Ishikawa (cell line): ENCODE data around the gene NRXN3.

Source experiments
- CREB1 ChIP-seq: IDR thresholded peaks from 2 replicates; pipeline ENCODE4 v1.6.1; 2012; ENCODE audit warnings: low read depth
- EGR1 ChIP-seq: IDR thresholded peaks from 2 replicates; pipeline ENCODE4 v1.6.1; 2012
- EP300 ChIP-seq: IDR thresholded peaks from 2 replicates; pipeline ENCODE4 v1.6.1; 2012; ENCODE audit warnings: borderline replicate concordance
- TAF1 ChIP-seq: IDR thresholded peaks from 2 replicates; pipeline ENCODE4 v1.6.1; 2012; ENCODE audit warnings: low read depth, mild to moderate bottlenecking
- TCF12 ChIP-seq: IDR thresholded peaks from 2 replicates; pipeline ENCODE4 v1.6.1; 2012; ENCODE audit warnings: low read depth
- TEAD4 ChIP-seq: IDR thresholded peaks from 2 replicates; pipeline ENCODE4 v1.6.1; 2012
- YY1 ChIP-seq: IDR thresholded peaks from 2 replicates; pipeline ENCODE4 v1.6.1; 2012; ENCODE audit warnings: low read depth
- TF ChIP-seq, protein P1 (sequence below): IDR thresholded peaks from 2 replicates; pipeline ENCODE4 v1.6.1; 2012; ENCODE audit warnings: low read depth, mild to moderate bottlenecking

DNA sequence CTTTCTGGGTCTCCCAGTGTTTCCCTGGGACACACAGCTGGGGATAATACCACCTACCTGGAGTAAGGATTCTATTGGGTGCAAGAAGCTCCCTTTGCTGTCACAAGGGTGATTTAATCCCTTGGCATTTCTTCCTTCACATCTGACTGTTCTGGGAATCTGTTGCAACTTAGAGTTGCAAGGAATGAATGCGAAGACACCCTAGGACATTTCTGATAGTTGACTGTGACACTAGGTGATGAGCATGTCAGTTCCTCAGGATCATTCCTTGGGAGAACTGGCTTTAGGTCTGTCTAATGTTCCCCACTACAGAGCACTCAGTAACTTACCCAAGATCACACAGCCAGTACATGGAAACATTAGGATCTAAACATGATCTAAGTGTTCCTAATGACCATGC is 593.6 kb downstream of the NRXN3 start:
- TF ChIP-seq TEAD4 (no peak), YY1 (no peak), TAF1 (no peak), EP300 (no peak), EGR1 (no peak), CREB1 (no peak), TCF12 (no peak)
- TF ChIP-seq, protein P1, sequence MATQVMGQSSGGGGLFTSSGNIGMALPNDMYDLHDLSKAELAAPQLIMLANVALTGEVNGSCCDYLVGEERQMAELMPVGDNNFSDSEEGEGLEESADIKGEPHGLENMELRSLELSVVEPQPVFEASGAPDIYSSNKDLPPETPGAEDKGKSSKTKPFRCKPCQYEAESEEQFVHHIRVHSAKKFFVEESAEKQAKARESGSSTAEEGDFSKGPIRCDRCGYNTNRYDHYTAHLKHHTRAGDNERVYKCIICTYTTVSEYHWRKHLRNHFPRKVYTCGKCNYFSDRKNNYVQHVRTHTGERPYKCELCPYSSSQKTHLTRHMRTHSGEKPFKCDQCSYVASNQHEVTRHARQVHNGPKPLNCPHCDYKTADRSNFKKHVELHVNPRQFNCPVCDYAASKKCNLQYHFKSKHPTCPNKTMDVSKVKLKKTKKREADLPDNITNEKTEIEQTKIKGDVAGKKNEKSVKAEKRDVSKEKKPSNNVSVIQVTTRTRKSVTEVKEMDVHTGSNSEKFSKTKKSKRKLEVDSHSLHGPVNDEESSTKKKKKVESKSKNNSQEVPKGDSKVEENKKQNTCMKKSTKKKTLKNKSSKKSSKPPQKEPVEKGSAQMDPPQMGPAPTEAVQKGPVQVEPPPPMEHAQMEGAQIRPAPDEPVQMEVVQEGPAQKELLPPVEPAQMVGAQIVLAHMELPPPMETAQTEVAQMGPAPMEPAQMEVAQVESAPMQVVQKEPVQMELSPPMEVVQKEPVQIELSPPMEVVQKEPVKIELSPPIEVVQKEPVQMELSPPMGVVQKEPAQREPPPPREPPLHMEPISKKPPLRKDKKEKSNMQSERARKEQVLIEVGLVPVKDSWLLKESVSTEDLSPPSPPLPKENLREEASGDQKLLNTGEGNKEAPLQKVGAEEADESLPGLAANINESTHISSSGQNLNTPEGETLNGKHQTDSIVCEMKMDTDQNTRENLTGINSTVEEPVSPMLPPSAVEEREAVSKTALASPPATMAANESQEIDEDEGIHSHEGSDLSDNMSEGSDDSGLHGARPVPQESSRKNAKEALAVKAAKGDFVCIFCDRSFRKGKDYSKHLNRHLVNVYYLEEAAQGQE: no peak
